ENCODE results near the gene ENOX2.
"Not testable (repeated sequence)": the region's sequence is repeated elsewhere in the genome, so short reads cannot be mapped to it uniquely, and the experiment has no call there.

ENOX2 gene

DNA sequence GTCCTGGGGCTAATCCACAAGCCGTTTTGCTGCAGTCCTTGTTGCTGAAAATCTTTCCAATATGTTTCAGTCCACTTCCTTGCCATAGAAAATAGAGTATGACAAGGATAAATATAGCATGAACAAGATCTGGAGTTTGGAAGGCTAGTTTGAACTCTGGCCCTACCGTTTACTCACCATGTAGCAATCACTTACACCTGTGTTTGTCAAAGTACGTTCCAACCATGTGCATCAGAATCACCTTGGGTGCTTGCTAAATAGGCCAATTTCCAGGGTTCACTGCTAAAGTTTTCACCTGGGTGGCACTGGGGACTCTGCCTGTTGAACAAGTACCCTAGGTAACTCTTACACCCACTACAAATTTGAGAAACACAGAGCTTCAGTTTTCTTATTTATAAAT, 188.9 kb downstream of the ENOX2 start:
- no peaks in the 10 kb centered on the region for H3K36me3 Mint-ChIP-seq (ENCODE audit: low read depth)
- no peaks in the 10 kb centered on the region for H3K9me3 Mint-ChIP-seq
- H3K4me1 Mint-ChIP-seq = peaks cover 35% of the 10 kb centered on the region
- no peak overlapping the region for H3K4me3 Mint-ChIP-seq
- no peak overlapping the region for H3K27ac Mint-ChIP-seq
- no peaks in the 10 kb centered on the region for H3K27me3 Mint-ChIP-seq (ENCODE audit: low read depth)
- TF ChIP-seq, protein P1, sequence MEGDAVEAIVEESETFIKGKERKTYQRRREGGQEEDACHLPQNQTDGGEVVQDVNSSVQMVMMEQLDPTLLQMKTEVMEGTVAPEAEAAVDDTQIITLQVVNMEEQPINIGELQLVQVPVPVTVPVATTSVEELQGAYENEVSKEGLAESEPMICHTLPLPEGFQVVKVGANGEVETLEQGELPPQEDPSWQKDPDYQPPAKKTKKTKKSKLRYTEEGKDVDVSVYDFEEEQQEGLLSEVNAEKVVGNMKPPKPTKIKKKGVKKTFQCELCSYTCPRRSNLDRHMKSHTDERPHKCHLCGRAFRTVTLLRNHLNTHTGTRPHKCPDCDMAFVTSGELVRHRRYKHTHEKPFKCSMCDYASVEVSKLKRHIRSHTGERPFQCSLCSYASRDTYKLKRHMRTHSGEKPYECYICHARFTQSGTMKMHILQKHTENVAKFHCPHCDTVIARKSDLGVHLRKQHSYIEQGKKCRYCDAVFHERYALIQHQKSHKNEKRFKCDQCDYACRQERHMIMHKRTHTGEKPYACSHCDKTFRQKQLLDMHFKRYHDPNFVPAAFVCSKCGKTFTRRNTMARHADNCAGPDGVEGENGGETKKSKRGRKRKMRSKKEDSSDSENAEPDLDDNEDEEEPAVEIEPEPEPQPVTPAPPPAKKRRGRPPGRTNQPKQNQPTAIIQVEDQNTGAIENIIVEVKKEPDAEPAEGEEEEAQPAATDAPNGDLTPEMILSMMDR (IDR thresholded peaks at IDR 0.05; ENCODE audit: unreplicated experiment in 3 of 3) = no peak

DNA sequence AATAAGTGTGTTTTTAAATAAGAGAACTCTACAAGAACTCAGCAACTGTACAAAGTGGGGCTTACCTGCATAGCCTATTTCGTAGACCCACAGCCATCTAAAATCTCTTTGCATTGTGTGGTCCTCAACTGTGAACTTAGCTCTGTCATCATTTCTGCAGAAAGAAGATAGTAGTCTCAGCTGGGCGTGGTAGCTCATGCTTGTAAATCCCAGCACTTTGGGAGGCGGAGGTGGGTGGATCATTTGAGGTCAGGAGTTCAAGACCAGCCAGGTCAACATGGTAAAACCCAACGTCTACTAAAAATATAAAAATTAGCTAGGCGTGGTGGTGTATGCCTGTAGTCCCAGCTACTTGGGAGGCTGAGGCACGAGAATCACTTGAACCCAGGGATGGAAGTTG, 193.8 kb downstream of the ENOX2 start:
- not testable (repeated sequence) for H3K27me3 Mint-ChIP-seq (ENCODE audit: low read depth); H3K4me1 Mint-ChIP-seq; H3K27ac Mint-ChIP-seq; H3K9me3 Mint-ChIP-seq; H3K36me3 Mint-ChIP-seq (ENCODE audit: low read depth); H3K4me3 Mint-ChIP-seq

DNA sequence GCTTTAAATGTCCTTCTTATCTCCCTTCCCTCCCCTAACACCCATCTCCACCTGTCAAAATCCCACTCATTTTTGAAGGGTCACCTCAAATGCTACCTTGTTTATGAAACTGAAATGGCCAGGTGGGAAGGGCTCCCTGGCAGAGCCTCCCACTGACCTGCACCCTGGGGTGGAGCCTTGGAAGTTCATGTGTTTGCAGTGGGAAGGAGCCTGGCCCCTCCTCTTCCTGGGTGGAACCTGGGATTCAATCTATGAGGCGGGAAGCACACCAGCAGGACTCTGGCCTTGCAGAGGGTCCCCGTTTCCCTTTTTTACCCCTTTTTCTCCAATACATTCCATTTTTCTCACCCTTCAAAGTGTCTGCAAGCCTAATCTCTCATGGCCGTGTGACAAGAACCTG, 197.4 kb downstream of the ENOX2 start:
- Mint-ChIP-seq H3K36me3 (ENCODE audit: low read depth) (no peaks in the 10 kb centered on the region), H3K4me1 (peaks cover 4% of the 10 kb centered on the region), H3K4me3 (no peak overlapping the region), H3K9me3 (no peaks in the 10 kb centered on the region), H3K27ac (no peak overlapping the region), H3K27me3 (ENCODE audit: low read depth) (no peaks in the 10 kb centered on the region)
- TF ChIP-seq, protein P1 (IDR thresholded peaks at IDR 0.05; ENCODE audit: unreplicated experiment in 3 of 3) = no peak

DNA sequence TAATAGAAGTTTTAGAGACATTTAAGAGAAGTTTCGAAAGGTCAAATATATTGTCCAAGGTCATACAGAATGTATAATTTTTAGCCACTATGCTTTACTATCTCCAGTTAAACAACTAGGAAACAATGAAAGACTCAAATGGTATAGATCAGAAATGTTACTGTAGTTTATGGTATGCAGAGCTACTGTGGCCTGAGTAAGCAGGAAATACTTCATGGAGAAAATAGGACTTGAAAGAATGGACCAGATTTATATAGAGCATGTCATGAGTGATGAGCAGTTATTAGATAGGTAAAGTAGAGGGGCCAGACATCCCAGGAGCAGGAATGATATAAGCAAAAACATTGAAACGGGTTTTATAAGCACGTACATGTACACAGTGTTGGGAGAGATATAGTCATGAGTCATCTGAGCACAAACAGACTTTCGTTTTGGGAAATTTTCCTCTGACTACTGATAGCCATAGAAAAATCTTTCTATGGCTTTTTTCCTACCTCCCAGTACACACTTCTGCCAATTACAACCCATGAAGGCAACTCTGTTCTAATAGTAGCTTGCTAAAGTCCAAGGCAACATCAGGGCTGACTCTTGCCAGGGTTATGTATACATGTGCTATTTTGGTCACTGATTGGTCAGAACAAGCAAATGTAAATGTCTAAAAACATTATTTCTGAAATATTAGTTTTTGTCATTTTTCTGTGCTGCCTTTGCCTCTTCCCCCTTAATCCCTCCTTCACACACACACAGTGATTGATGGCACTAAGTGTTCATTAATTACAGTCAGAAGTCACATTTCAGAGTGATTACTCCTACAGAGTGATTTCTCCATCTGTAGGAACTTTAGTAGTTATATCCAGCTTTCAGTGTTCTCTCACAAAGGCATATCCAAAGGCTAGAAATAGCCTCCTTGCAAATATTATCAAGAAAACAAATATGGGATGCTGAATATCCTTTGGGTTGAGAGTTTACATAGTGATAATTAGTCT, 198.7 kb downstream of the ENOX2 start:
- Mint-ChIP-seq H3K4me3 (no peak overlapping the region), H3K27ac (no peak overlapping the region), H3K4me1 (peaks cover 5% of the 10 kb centered on the region), H3K36me3 (ENCODE audit: low read depth) (no peaks in the 10 kb centered on the region), H3K27me3 (ENCODE audit: low read depth) (no peaks in the 10 kb centered on the region), H3K9me3 (no peaks in the 10 kb centered on the region)
- TF ChIP-seq, protein P1 (IDR thresholded peaks at IDR 0.05; ENCODE audit: unreplicated experiment in 3 of 3) = no peak

DNA sequence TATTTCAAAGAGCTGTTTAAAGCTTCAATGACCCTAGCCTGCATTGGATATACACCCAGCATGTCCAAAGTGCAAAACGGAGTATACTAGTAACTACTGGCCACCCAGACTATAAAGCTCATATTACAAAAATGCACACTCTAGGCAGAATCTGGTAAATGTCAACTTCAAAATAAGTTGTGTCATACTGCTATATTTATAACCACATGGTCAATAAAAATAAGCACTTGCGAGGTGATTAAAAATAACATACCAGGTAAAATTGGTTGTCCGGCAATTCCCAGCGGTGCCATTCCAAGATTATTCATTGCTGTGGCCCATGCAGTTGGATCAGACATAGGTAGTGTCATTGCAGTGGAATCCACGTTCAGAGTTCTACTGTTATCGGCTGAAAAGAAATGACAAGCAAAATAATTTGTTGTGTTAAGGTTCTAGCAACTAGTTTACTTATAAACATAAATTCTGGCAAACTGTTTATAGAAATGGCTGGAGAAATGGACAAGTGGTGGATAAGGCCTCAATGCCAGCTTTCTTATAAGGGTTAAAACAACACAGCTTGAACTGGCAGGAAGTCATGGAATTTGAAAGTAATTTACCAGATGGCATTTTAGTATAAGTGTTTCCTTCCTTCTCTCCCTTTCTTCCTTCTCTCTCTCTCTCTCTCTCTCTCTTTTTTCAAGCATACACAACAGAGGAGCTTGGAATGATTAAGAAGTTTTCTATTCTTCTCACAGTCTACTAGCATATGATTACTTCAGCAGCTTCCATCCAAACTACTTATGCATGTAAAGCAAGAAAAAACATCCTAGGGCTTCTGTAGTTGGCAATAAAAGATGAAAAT, 199.9 kb downstream of the ENOX2 start:
- Mint-ChIP-seq H3K27me3 (ENCODE audit: low read depth) (no peaks in the 10 kb centered on the region), H3K4me1 (peaks cover 9% of the 10 kb centered on the region), H3K9me3 (no peaks in the 10 kb centered on the region), H3K36me3 (ENCODE audit: low read depth) (no peaks in the 10 kb centered on the region), H3K27ac (no peak overlapping the region), H3K4me3 (no peak overlapping the region)
- TF ChIP-seq, protein P1 (IDR thresholded peaks at IDR 0.05; ENCODE audit: unreplicated experiment in 3 of 3) = no peak

DNA sequence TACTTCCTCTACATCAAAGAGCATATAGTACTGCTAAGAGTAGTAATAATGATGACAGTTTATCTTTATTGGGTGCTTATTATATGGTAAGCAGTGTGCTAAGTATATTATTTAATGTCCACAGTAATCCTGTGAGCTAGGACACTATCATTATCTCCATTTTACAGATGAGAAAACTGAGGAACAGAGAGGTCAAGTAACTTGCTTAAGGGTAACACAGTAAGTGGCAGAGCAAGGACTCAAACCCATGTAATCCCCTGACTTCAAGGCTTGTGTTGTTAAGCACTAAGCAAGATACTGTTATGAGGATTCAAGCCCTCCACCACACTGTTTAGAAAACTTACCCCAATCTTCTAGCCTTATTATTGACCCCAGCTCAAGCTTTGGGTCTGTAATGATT, 202.4 kb downstream of the ENOX2 start:
- H3K4me1 Mint-ChIP-seq = peaks cover 9% of the 10 kb centered on the region
- no peaks in the 10 kb centered on the region for H3K27me3 Mint-ChIP-seq (ENCODE audit: low read depth)
- no peak overlapping the region for H3K4me3 Mint-ChIP-seq
- TF ChIP-seq, protein P1 (IDR thresholded peaks at IDR 0.05; ENCODE audit: unreplicated experiment in 3 of 3) = no peak
- H3K27ac Mint-ChIP-seq = no peak overlapping the region
- no peaks in the 10 kb centered on the region for H3K36me3 Mint-ChIP-seq (ENCODE audit: low read depth)
- H3K9me3 Mint-ChIP-seq = no peaks in the 10 kb centered on the region
